D721Med (cell line): ENCODE measurements around the gene C11orf65.

Experiments used
- DNase-seq: peaks from one replicate; pipeline ENCODE4 v3.0.0; 2011; ENCODE audit warnings: low spot score; ENCODE audit not compliant: insufficient read length
- FAIRE-seq: peaks from 2 replicates; lab custom pipeline; 2011; peaks lifted over from hg19 to GRCh38; lab: Jason Lieb, UNC
- CTCF ChIP-seq: IDR thresholded peaks from 2 replicates; pipeline ENCODE4 v1.5.1; 2012; ENCODE audit warnings: mild to moderate bottlenecking, control low read depth; ENCODE audit not compliant: insufficient read depth; ENCODE audit errors: missing control alignments

C11orf65 gene

DNA sequence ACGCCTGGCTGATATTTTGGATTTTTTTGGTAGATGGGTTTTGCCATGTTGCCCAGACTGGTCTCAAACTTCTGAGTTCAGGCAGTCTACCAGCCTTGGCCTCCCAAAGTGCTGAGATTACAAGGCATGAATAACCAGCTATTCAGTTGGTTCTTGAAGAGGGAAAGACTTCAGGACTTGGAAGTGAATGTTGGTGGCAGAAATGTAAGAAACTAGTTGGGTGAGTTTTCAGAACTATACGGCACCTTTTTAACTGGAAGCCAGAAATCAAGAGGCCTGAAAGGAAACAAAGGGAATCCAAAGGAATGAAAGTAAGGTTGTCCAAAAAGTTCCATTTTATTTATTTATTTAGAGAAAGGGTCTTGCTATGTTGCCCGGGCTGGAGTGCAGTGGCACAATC is 28.0 kb upstream of the C11orf65 start:
- no peak for TF ChIP-seq CTCF
- no peak for FAIRE-seq
- no peak for DNase-seq

- TF ChIP-seq CTCF, result no peak
- FAIRE-seq (no peak), DNase-seq (no peak)
Observed at GRCh38 chr11:108494182-108494581, 26.9 kb upstream of the C11orf65 start.

- FAIRE-seq (no peak), DNase-seq (no peak)
- TF ChIP-seq CTCF, result no peak
Observed at GRCh38 chr11:108491936-108492335, 24.6 kb upstream of the C11orf65 start.

GRCh38 chr11:108486828-108487227 is 19.5 kb upstream of the C11orf65 start:
- no peak for DNase-seq
- TF ChIP-seq CTCF, result no peak
- no peak for FAIRE-seq

DNA sequence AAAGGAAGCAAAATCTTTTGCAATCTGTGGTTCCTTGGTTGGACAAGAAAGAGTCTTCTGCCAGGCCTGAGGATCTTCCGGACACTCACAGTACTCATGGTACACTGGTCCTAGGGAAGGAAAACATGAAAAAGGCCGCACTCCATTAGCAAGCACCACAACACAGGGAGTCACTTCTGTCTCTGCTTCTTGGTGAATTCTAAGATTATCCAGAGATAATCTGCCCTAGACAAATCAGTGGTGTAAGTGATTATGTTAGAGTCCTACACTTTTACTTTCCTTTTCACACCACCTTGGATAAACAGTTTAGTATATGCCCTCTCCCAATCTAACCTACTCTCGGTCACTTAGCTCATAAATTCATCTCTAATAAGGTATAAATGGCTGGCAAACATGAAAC is 19.0 kb upstream of the C11orf65 start:
- FAIRE-seq (no peak), DNase-seq (no peak)
- TF ChIP-seq CTCF, result no peak

GRCh38 chr11:108483163-108483562 is 15.8 kb upstream of the C11orf65 start:
- no peak for FAIRE-seq
- no peak for TF ChIP-seq CTCF
- DNase-seq, result no peak

- no peak for TF ChIP-seq CTCF
- DNase-seq (no peak), FAIRE-seq (no peak)
Observed at GRCh38 chr11:108474664-108475463, 7.5 kb upstream of the C11orf65 start.
